Fibroblast of pulmonary artery (primary cell): ENCODE results near the gene FAM120B.

ENCODE experiments used
- DNase-seq: peaks from one replicate; pipeline ENCODE4 v3.0.0-alpha.2; 2010; ENCODE audit warnings: low read depth
- H3K4me3 ChIP-seq: replicated peaks from 2 replicates; pipeline ENCODE4 v1.5.1; 2011; ENCODE audit warnings: low read depth, mild to moderate bottlenecking, control low read depth, low read length, moderate library complexity
- TF ChIP-seq, protein P1 (sequence below): IDR thresholded peaks from 2 replicates; pipeline ENCODE4 v1.5.1; 2011; ENCODE audit warnings: mild to moderate bottlenecking, control low read depth, low read length, inconsistent platforms; ENCODE audit errors: missing control alignments

FAM120B gene

DNA sequence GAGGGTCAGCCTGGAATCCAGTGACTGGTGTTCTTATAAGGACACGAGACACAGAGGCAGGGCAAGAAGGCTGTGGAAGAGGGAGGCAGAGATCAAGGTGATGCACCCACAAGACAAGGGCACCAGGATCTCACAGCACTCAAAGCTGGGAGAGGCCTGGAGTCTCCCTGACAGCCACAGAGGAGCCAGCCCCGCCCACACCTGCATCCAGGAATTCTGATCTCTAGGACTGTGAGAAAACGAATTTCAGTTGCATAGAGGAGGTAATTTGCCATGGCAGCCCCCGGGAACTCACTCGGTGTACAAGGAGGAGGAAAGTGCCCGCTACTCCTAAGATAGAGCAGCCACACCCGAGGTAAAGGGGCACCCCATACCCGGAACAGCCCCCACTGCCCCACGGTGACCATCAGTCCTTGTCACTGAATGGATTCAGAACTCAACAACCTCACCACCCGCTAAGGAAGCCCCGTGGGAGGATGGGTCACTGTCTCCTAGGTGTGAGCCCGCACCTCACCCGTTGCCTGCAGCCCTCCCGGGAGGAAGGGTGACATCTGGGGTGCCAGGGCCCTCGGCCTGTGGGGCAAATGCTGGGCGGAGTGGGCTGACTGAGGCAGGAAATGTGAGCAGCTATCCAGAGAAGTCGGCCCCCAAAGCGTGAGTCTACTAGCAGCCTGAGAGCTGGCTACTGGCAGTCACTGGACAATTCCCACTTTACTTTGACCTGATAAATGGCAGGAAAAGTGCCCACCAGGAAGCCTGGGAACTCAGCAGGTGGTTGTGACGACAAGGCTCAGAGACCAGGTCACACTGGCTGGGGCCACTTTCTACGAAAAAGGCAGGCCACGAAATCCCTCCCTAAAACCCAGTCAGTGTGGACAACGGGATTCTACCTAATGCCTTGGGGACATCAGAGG, 38.1 kb upstream of the FAM120B start:
- TF ChIP-seq, protein P1, sequence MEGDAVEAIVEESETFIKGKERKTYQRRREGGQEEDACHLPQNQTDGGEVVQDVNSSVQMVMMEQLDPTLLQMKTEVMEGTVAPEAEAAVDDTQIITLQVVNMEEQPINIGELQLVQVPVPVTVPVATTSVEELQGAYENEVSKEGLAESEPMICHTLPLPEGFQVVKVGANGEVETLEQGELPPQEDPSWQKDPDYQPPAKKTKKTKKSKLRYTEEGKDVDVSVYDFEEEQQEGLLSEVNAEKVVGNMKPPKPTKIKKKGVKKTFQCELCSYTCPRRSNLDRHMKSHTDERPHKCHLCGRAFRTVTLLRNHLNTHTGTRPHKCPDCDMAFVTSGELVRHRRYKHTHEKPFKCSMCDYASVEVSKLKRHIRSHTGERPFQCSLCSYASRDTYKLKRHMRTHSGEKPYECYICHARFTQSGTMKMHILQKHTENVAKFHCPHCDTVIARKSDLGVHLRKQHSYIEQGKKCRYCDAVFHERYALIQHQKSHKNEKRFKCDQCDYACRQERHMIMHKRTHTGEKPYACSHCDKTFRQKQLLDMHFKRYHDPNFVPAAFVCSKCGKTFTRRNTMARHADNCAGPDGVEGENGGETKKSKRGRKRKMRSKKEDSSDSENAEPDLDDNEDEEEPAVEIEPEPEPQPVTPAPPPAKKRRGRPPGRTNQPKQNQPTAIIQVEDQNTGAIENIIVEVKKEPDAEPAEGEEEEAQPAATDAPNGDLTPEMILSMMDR: no peak
- no peak overlapping the region for H3K4me3 ChIP-seq
- no peak for DNase-seq

DNA sequence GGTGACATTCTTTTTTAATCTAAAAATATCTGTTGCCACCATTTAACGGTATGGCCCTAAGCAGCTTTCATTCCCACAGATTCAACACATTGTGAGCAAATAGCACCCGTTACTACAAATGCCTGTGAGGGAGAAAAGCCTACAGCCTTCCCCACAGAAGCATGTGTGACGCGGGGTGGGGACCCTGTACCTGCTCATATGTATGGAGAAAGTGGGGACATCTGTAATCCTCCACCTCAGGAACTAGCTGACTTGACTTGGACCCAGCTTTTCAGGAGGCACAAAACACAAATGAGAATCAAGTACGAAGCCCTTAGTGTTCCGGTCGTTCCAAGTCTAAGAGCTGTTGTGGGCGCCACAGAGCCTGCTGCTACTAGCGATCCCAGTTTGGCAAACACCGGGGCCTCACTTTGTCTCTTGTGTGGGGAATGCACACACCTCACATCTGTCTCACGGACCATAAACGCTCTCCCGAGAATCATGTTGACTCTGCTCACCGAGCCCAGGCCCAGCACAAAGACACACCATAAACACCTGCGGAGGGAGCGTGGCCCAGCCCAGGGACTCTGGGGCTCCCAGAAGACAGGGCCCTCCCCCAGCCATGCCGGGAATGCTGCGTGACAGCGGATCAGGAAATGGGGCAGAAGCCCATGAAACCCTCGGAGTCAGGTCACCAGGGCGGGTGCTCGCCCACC, 37.3 kb upstream of the FAM120B start:
- TF ChIP-seq, protein P1: no peak
- DNase-seq: no peak

DNA sequence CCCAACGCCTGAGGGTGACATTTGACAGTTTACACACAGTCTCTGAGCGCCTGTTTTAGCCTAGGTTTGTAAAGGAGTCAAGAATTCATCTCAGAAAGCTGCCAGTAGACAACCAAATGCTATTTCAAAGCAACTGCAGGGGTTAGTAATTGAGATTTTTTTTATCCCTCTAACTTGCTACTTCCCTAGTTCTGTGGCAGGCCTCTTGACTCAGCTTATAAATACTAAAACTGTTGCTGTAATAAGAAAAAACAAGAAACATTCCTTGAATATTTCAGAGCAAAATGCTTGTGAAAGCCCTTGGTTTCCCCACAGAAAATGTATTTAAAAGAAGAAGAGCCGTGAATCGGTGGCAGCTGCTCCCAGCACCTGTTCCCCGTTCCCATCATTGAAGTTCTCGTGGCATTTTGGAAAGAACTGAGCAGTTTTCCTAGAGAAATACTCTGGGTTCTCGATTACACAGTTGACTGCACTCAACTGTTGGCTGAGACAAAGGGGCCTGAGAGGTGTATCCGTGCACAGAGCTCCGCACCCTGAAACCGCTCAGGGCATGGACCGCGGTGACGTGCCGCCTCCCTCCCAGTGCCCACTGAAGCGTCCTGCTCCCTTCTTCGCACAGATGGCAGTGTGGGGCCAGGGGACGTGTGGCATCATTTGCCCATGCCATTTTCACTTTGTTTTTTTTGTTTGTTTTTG, 36.6 kb upstream of the FAM120B start:
- TF ChIP-seq, protein P1: no peak
- no peak for DNase-seq
- H3K4me3 ChIP-seq: no peak overlapping the region

More for the DNA sequence above, 37.3 kb upstream of the FAM120B start:
- no peak overlapping the region for H3K4me3 ChIP-seq

DNA sequence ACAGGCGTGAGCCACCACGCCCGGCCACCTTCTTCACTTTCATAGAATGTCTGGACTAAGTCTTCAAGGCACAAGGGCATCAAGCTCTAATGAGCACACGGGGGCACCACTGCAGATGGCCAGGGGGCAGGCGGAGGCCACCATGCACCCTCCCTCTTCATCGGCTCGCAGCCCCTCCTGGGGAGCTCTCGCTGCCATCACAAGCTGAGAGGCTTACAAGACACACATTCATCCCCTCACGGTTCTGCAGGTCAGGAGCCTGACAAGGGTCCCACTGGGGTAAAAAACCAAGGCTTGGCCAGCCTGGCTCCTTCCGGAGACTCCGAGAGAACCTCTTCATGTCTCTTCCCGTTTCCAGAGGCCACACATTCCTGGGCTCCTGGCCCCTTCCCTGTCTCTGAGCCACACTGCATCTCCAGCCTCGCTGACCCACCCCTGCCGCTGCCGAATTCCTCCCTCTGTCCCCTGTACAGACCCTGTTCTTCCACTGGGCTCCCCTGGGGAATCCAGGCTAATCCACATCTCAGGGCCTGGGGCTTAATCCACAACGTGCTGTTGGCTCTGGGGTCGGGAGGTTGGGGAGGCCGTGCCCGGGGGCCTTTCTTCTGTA, 35.5 kb upstream of the FAM120B start:
- DNase-seq: no peak
- TF ChIP-seq, protein P1: no peak
- H3K4me3 ChIP-seq: no peak overlapping the region

DNA sequence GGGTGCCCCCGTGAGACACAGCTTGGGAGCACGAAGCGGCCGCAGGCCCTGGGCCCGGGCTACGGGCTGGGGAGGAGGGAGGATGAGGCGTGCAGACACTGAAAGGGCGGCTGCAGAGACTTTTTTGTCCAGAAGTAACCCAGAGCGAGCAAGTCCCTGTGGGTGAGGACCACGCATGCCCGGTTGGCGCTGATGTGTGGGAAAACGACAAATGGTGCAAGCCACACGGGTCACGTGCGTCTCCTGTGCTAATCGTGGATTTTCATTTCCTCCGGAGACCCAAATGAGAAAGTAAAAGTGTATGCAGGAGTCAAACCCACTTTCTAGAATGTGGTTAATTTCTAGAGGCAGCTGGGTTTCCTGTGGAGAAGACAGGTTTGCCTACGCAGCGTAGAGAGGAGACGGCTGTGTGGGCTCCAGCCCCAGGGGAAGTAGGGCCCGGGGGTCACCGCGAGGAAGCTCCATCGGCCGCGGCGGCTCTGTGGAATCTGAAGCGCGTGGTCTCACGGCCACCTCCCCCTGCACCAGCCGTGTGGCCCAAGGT, 34.7 kb upstream of the FAM120B start:
- no peak overlapping the region for H3K4me3 ChIP-seq
- TF ChIP-seq, protein P1: no peak
- DNase-seq: no peak

DNA sequence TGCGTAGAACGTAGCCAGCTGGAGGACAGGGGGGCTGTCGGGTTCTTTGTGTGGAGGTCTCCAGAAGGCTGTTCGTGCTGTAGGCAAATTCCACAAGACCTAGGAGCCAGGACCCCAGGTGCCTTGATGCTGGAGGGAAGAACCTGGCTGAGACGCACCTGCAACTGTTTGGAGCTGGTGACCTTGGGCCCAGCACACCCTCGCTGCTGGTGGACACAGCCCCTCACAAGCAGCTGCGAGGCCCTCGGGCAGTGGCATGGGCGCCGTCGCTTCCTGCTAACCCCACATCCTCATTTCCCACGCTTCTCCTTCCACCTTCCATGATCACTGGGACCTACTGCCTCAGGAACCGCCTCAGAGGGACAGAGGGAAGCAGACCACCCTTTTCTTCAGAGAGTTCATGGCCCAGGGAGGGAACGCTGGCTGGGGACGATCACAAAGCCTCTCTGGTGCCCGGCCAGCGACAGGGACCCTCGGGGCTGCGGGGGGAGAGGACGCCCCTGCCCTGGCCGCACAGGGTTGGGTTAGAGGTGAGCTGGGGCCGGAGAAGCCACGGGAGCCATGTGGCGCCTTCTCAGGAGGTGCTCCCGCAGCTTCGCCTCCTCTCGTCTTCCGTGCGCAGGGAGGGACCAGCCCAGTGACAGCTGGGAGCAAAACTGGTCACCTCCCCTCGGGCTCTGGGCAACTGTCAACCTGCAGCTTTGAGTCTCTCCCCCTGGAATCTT, 34.1 kb upstream of the FAM120B start:
- DNase-seq: no peak
- no peak overlapping the region for H3K4me3 ChIP-seq
- TF ChIP-seq, protein P1: no peak
